Tibial nerve (tissue), 4 donors: ENCODE data around the gene COL2A1. TPM values are rescaled to one million over a fixed set of nuclear protein-coding genes. Genes with fewer than 3 reads are reported as not detected.

Experiments used
- DNase-seq, 2 donors: peaks; one replicate each; pipeline ENCODE4 v3.0.0-alpha.2; 2019; ENCODE audit warnings: low spot score in 2 of 2
- H3K27ac ChIP-seq, 4 donors: fragments of 200-600 bp; sonication (generic) in 3 of 4; one replicate each; pipeline ENCODE4 v1.5.1; 2017 to 2019; ENCODE audit warnings: mild to moderate bottlenecking in 1 of 4
- H3K27me3 ChIP-seq, 2 donors: fragments of 200-600 bp; sonication (generic) in 1 of 2; one replicate each; pipeline versions ENCODE4 v1.5.1 to v1.6.0; 2017 to 2019
- H3K36me3 ChIP-seq, 3 donors: fragments of 200-600 bp; sonication (generic); one replicate each; pipeline ENCODE4 v1.5.1; 2018 to 2019
- H3K4me1 ChIP-seq, 4 donors: fragments of 200-600 bp; sonication (generic) in 3 of 4; one replicate each; pipeline ENCODE4 v1.5.1; 2017 to 2019
- H3K4me3 ChIP-seq, 4 donors: fragments of 200-600 bp; sonication (generic) in 3 of 4; one replicate each; pipeline ENCODE4 v1.5.1; 2017 to 2019; ENCODE audit warnings: mild to moderate bottlenecking in 1 of 4, moderate library complexity in 1 of 4
- H3K9me3 ChIP-seq, 4 donors: fragments of 200-600 bp; sonication (generic) in 3 of 4; one replicate each; pipeline ENCODE4 v1.5.1; 2017 to 2019
- CTCF ChIP-seq, 5 experiments: fragments of 200-600 bp in 3 of 5; fragments of 450-650 bp in 2 of 5; sonication (generic) in 3 of 5; IDR thresholded peaks; one replicate each; pipeline ENCODE4 v1.5.1; 2016 to 2019; ENCODE audit warnings: antibody characterized with exemption in 5 of 5, mild to moderate bottlenecking in 3 of 5, moderate library complexity in 2 of 5
- EP300 ChIP-seq, 2 donors: sonication (generic); formaldehyde crosslinking; IDR thresholded peaks; one replicate each; pipeline ENCODE4 v1.6.1; 2017; ENCODE audit warnings: antibody characterized with exemption in 2 of 2, mild to moderate bottlenecking in 1 of 2
- POLR2A ChIP-seq, 2 donors: fragments of 450-650 bp; IDR thresholded peaks; one replicate each; pipeline ENCODE4 v1.6.1; 2017; ENCODE audit warnings: antibody characterized with exemption in 2 of 2, mild to moderate bottlenecking in 2 of 2, moderate library complexity in 2 of 2
- whole genome bisulfite sequencing, 2 donors: methylation state at CpG; one replicate each; pipeline ENCODE4 v1.1.5; 2018; 5-methylcytosine and 5-hydroxymethylcytosine counted together
- total RNA-seq, 4 donors: library from RNA; depleted of rRNA; stranded (reverse); fragments of >200 nt; gene quantifications; one replicate each; pipeline ENCODE4 v1.1.0, GENCODE V29; 2016

Gene COL2A1
- total RNA-seq, 4 donors from 2014 or later: not detected

- no peaks in the 10 kb centered on the region for H3K9me3 ChIP-seq
- H3K27me3 ChIP-seq: no peaks in the 10 kb centered on the region
- 58 to 72% methylated on average over 4 to 5 of the region's 5 CpGs for WGBS, 2 donors
- H3K4me1 ChIP-seq: no peaks in the 10 kb centered on the region
- H3K27ac ChIP-seq: no peak overlapping the region
- no peaks in the 10 kb centered on the region for H3K36me3 ChIP-seq
- no peak for DNase-seq
- TF ChIP-seq EP300 (IDR thresholded peaks at IDR 0.05) (no peak), CTCF (IDR thresholded peaks at IDR 0.05) (no peak), POLR2A (IDR thresholded peaks at IDR 0.05) (no peak)
- no peak overlapping the region for H3K4me3 ChIP-seq
These were observed 22.0 kb downstream of the COL2A1 start for GRCh38 chr12:47982311-47982710.

GRCh38 chr12:47981496-47982260 lies 22.6 kb downstream of the COL2A1 start:
- no peak overlapping the region for H3K27ac ChIP-seq
- no peaks in the 10 kb centered on the region for H3K9me3 ChIP-seq
- H3K36me3 ChIP-seq: no peaks in the 10 kb centered on the region
- H3K4me1 ChIP-seq: no peaks in the 10 kb centered on the region
- no peak for DNase-seq
- 68 to 76% methylated on average over 18 to 20 of the region's 20 CpGs for WGBS, 2 donors
- H3K27me3 ChIP-seq: no peaks in the 10 kb centered on the region
- TF ChIP-seq EP300 (IDR thresholded peaks at IDR 0.05) (no peak), CTCF (IDR thresholded peaks at IDR 0.05) (no peak), POLR2A (IDR thresholded peaks at IDR 0.05) (no peak)
- H3K4me3 ChIP-seq: no peak overlapping the region

DNA sequence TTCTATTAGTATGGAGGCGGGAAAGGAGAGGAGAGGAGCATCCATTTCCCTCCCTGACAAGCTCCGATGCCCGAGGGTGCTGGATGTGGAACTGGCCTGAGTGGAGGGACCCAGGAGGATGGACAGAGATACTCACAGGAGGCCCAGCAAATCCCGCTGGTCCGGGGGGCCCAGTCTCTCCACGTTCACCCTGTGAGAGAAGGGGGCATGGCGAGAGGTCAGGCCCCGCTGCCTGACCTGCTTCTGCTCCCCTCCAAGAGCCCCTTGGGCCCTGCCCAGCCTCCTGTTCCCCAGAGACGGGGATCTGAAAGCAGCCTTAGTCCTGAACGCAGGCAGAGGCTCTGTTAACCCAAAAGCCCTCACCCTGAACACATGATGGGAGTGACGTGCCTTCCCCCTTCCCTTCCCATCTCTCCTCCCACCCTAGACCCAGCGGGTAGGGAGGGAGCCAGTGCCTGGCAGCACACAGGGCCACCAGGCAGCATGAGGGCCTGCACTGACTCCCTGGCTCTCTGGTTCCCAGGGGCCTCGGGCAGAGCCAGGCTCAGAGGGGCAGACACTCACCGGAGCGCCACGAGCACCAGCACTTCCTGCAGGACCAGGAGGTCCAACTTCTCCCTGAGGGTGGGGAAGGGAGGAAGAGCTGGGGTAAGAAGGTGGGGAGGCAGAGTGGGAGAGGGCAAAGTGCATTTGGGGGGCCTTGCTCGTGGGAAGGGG lies 23.3 kb downstream of the COL2A1 start:
- no peaks in the 10 kb centered on the region for H3K36me3 ChIP-seq
- WGBS, 2 donors: 75% methylated on average over 16 to 17 of the region's 17 CpGs
- H3K27ac ChIP-seq: no peak overlapping the region
- H3K27me3 ChIP-seq: no peaks in the 10 kb centered on the region
- TF ChIP-seq POLR2A (IDR thresholded peaks at IDR 0.05) (no peak), CTCF (IDR thresholded peaks at IDR 0.05) (no peak), EP300 (IDR thresholded peaks at IDR 0.05) (no peak)
- DNase-seq: no peak
- no peak overlapping the region for H3K4me3 ChIP-seq
- no peaks in the 10 kb centered on the region for H3K4me1 ChIP-seq
- no peaks in the 10 kb centered on the region for H3K9me3 ChIP-seq

GRCh38 chr12:47980197-47980596 lies 24.1 kb downstream of the COL2A1 start:
- Histone ChIP-seq H3K4me3 (no peak overlapping the region), H3K9me3 (no peaks in the 10 kb centered on the region), H3K27ac (no peak overlapping the region), H3K36me3 (no peaks in the 10 kb centered on the region), H3K27me3 (no peaks in the 10 kb centered on the region), H3K4me1 (no peaks in the 10 kb centered on the region)
- DNase-seq: no peak
- TF ChIP-seq EP300 (IDR thresholded peaks at IDR 0.05): no peak
- TF ChIP-seq CTCF (IDR thresholded peaks at IDR 0.05): no peak
- TF ChIP-seq POLR2A (IDR thresholded peaks at IDR 0.05): no peak
- whole genome bisulfite sequencing, 2 donors: 77 to 90% methylated on average over 5 of the region's 7 CpGs

DNA sequence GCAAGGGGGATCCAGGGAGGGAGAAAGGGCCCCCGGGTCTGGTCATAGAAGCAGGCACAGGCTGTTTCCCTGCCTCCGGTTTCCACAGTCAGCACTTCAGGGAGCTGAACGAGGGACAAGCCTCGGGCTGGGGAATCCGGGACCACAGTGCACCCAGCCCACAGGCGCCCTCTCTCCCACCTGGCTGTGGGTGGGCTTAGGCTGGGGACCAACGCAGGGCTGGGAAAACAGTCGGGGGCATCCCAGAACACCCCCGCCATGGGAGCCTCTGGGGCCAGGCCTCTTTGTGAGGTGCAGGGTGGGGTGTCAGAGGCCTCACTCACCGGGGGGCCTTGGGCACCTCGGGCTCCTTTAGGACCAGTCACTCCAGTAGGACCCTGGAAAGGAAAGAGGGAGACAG lies 24.6 kb downstream of the COL2A1 start:
- WGBS, 2 donors: 87 to 88% methylated on average over 8 to 11 of the region's 11 CpGs

More for the DNA sequence above, 24.6 kb downstream of the COL2A1 start:
- no peak overlapping the region for H3K4me3 ChIP-seq
- no peaks in the 10 kb centered on the region for H3K4me1 ChIP-seq
- H3K27me3 ChIP-seq: no peaks in the 10 kb centered on the region
- DNase-seq: no peak
- TF ChIP-seq CTCF (IDR thresholded peaks at IDR 0.05) (no peak), POLR2A (IDR thresholded peaks at IDR 0.05) (no peak), EP300 (IDR thresholded peaks at IDR 0.05) (no peak)
- H3K36me3 ChIP-seq: no peaks in the 10 kb centered on the region
- no peak overlapping the region for H3K27ac ChIP-seq
- H3K9me3 ChIP-seq: no peaks in the 10 kb centered on the region
